HG03469 (cell line): Measurements from ENCODE around the gene RAB31.
"Not testable (repeated sequence)": the region's sequence is repeated elsewhere in the genome, so short reads cannot be mapped to it uniquely, and the experiment has no call there.

ENCODE experiments used
- ATAC-seq: cut with Tn5 transposase; IDR thresholded peaks from one replicate; pipeline ENCODE4 v1.9.1; 2021; ENCODE audit warnings: mild to moderate bottlenecking, moderate library complexity, moderate number of reproducible peaks; ENCODE audit not compliant: unreplicated experiment

The RAB31 gene

GRCh38 chr18:9708057-9708433, at the start of gene RAB31:
Gene RAB31, plus strand, starts transcription at chr18:9708301. Its CDS starts 105 bp downstream, at chr18:9708406.
- ATAC-seq: no peak

GRCh38 chr18:9659499-9660375, 48.4 kb upstream of the RAB31 start:
- no peak for ATAC-seq

- no peak for ATAC-seq
These were observed 46.5 kb upstream of the RAB31 start for GRCh38 chr18:9661564-9661963.

- ATAC-seq: no peak
These were observed 44.7 kb upstream of the RAB31 start for GRCh38 chr18:9663377-9663776.

GRCh38 chr18:9665314-9665713, 42.8 kb upstream of the RAB31 start:
- no peak for ATAC-seq

GRCh38 chr18:9666548-9666947, 41.6 kb upstream of the RAB31 start:
- no peak for ATAC-seq

- ATAC-seq: no peak
These were observed 39.1 kb upstream of the RAB31 start for GRCh38 chr18:9669016-9669415.

GRCh38 chr18:9671214-9671613, 36.9 kb upstream of the RAB31 start:
- ATAC-seq: no peak

- ATAC-seq: peak; percentile 96
These were observed 34.5 kb upstream of the RAB31 start for GRCh38 chr18:9673296-9674251.

GRCh38 chr18:9678216-9678615, 29.9 kb upstream of the RAB31 start:
- ATAC-seq: not testable (repeated sequence)

- ATAC-seq: no peak
These were observed 29.0 kb upstream of the RAB31 start for GRCh38 chr18:9679125-9679524.

GRCh38 chr18:9681217-9681616, 26.9 kb upstream of the RAB31 start:
- ATAC-seq: no peak

GRCh38 chr18:9682572-9682971, 25.5 kb upstream of the RAB31 start:
- no peak for ATAC-seq

- ATAC-seq: no peak
These were observed 24.4 kb upstream of the RAB31 start for GRCh38 chr18:9683418-9684396.

- ATAC-seq: no peak
These were observed 23.1 kb upstream of the RAB31 start for GRCh38 chr18:9684881-9685614.

- ATAC-seq: no peak
These were observed 22.5 kb upstream of the RAB31 start for GRCh38 chr18:9685615-9685890.

GRCh38 chr18:9688036-9688741, 19.9 kb upstream of the RAB31 start:
- ATAC-seq: no peak

GRCh38 chr18:9689253-9689652, 18.8 kb upstream of the RAB31 start:
- ATAC-seq: no peak

- no peak for ATAC-seq
These were observed 17.5 kb upstream of the RAB31 start for GRCh38 chr18:9690418-9691188.
